ENCODE data around the gene HSPB9. TPM values are rescaled to one million over a fixed set of nuclear protein-coding genes. Genes with fewer than 3 reads are reported as not detected.

The HSPB9 gene
- total RNA-seq, 5 donors from 2014 or later (not counting 1 experiment from before 2014, with no cell fraction given) = 0.13 to 0.18 TPM; not detected in 3

DNA sequence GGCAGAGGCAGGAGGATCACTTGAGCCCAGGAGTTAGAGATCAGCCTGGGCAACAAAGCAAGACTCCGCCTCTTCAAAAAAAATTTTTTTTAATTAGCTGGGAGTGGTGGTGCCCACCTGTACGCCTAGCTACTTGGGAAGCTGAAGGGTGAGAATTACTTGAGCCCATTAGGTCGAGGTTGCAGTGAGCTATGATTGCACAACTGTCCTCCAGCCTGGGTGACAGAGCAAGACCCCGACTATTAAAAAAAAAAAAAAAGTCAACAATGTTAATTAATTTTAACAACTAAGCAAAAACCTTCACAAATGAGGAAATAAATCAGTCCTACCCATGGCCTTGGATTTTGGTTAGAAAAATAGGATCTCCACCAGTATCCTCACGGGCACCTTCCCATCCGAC is 15.5 kb upstream of the HSPB9 start:
- POLR2A ChIA-PET = interaction anchor here (0.6 to 0.7 kb wide), 2 partner anchors 8 to 281 kb away, joined by 3 to 6 read pairs; partner anchors contain the start of gene STAT3 (in 1 of the 2)
- Histone ChIP-seq H3K36me3 (ENCODE audit: control insufficient read depth in 2 of 2, extremely low read depth in 1 of 2, insufficient read depth in 1 of 2, low read length in 1 of 2) (peaks cover 3 to 44% of the 10 kb centered on the region in 2 donors), H3K4me3 (ENCODE audit: control insufficient read depth in 1 of 2, extremely low read depth in 1 of 2, low read length in 1 of 2) (no peak overlapping the region), H3K4me1 (ENCODE audit: control insufficient read depth in 1 of 2, extremely low read depth in 1 of 2, insufficient read depth in 2 of 2, low read length in 2 of 2) (peaks cover 10 to 38% of the 10 kb centered on the region in 2 experiments), H3K9me3 (no peaks in the 10 kb centered on the region), H3K27ac (ENCODE audit: low read length) (no peak overlapping the region), H3K27me3 (replicated peaks in 1 of 2; ENCODE audit: control insufficient read depth in 2 of 2, extremely low read depth in 1 of 2, insufficient read depth in 2 of 2, low read length in 1 of 2) (no peaks in the 10 kb centered on the region)
- CTCF ChIA-PET = interaction anchor here in 1 of 2 donors (0.6 kb wide), 2 partner anchors 40 to 829 kb away, joined by 3 read pairs; no protein-coding TSS in a partner anchor
- Mint-ChIP-seq H3K27me3 (no peaks in the 10 kb centered on the region), H3K4me1 (peaks cover 29 to 43% (median 32%) of the 10 kb centered on the region in 3 donors), H3K9me3 (no peaks in the 10 kb centered on the region), H3K36me3 (peaks cover 28% of the 10 kb centered on the region), H3K27ac (peak overlapping the region in 1 of 2 donors; percentile 66), H3K4me3 (peak overlapping the region; percentile 62 to 69 (median 65))
- DNase-seq = no peak
- WGBS (ENCODE audit: insufficient coverage) = 71% methylated on average over 2 of the region's 6 CpGs
- no peak for ATAC-seq (replicated peaks in 1 of 4)

- 53% methylated on average over 47 of the region's 51 CpGs for WGBS (ENCODE audit: insufficient coverage)
- Mint-ChIP-seq H3K27me3 (no peaks in the 10 kb centered on the region), H3K4me3 (peak overlapping the region; percentile 62 to 69 (median 65)), H3K27ac (peak overlapping the region in 1 of 2 donors; percentile 66), H3K36me3 (peaks cover 28% of the 10 kb centered on the region), H3K4me1 (peaks cover 32 to 49% (median 37%) of the 10 kb centered on the region in 3 donors), H3K9me3 (no peaks in the 10 kb centered on the region)
- ChIA-PET POLR2A (interaction anchor here in 1 of 2 donors (0.6 kb wide), 1 partner anchor 96 kb away, joined by 3 read pairs; no protein-coding TSS in a partner anchor), CTCF (interaction anchor here (0.6 to 0.8 kb wide), 3 partner anchors 40 to 1280 kb away, joined by 3 to 4 read pairs (median 3); no protein-coding TSS in a partner anchor)
- Histone ChIP-seq H3K36me3 (ENCODE audit: control insufficient read depth in 2 of 2, extremely low read depth in 1 of 2, insufficient read depth in 1 of 2, low read length in 1 of 2) (peaks cover 3 to 43% of the 10 kb centered on the region in 2 donors), H3K27ac (ENCODE audit: low read length) (no peak overlapping the region), H3K27me3 (replicated peaks in 1 of 2; ENCODE audit: control insufficient read depth in 2 of 2, extremely low read depth in 1 of 2, insufficient read depth in 2 of 2, low read length in 1 of 2) (no peaks in the 10 kb centered on the region), H3K4me3 (ENCODE audit: control insufficient read depth in 1 of 2, extremely low read depth in 1 of 2, low read length in 1 of 2) (peak overlapping the region in 1 of 2 donors; percentile 55), H3K4me1 (ENCODE audit: control insufficient read depth in 1 of 2, extremely low read depth in 1 of 2, insufficient read depth in 2 of 2, low read length in 2 of 2) (peaks cover 13 to 44% of the 10 kb centered on the region in 2 experiments), H3K9me3 (no peaks in the 10 kb centered on the region)
- DNase-seq (peak; percentile 74 to 96 (median 87)), ATAC-seq (replicated peaks in 1 of 4) (peak; percentile 79 to 86 (median 83))
Observed at GRCh38 chr17:42107597-42108576, 14.7 kb upstream of the HSPB9 start.

- 99% methylated on average over 9 of the region's 9 CpGs for WGBS (ENCODE audit: insufficient coverage)
- ATAC-seq (replicated peaks in 1 of 4) = no peak
- Mint-ChIP-seq H3K4me1 (peaks cover 32 to 52% (median 38%) of the 10 kb centered on the region in 3 donors), H3K9me3 (no peaks in the 10 kb centered on the region), H3K36me3 (peaks cover 23% of the 10 kb centered on the region), H3K27ac (peak overlapping the region; percentile 16 to 39), H3K4me3 (peak overlapping the region in 1 of 3 donors; percentile 88), H3K27me3 (no peaks in the 10 kb centered on the region)
- Histone ChIP-seq H3K36me3 (ENCODE audit: control insufficient read depth in 2 of 2, extremely low read depth in 1 of 2, insufficient read depth in 1 of 2, low read length in 1 of 2) (peaks cover under 1 to 36% of the 10 kb centered on the region in 2 donors), H3K27me3 (replicated peaks in 1 of 2; ENCODE audit: control insufficient read depth in 2 of 2, extremely low read depth in 1 of 2, insufficient read depth in 2 of 2, low read length in 1 of 2) (no peaks in the 10 kb centered on the region), H3K4me1 (ENCODE audit: control insufficient read depth in 1 of 2, extremely low read depth in 1 of 2, insufficient read depth in 2 of 2, low read length in 2 of 2) (peaks cover 16 to 52% of the 10 kb centered on the region in 2 experiments), H3K4me3 (ENCODE audit: control insufficient read depth in 1 of 2, extremely low read depth in 1 of 2, low read length in 1 of 2) (no peak overlapping the region), H3K9me3 (no peaks in the 10 kb centered on the region), H3K27ac (ENCODE audit: low read length) (no peak overlapping the region)
- no peak for DNase-seq
- ChIA-PET POLR2A (no interaction called here), CTCF (interaction anchor here in 1 of 2 donors (1.1 kb wide), 1 partner anchor 84 kb away, joined by 3 read pairs; no protein-coding TSS in a partner anchor)
Observed at GRCh38 chr17:42109086-42109485, 13.5 kb upstream of the HSPB9 start.

- Histone ChIP-seq H3K4me3 (ENCODE audit: control insufficient read depth in 1 of 2, extremely low read depth in 1 of 2, low read length in 1 of 2) (no peak overlapping the region), H3K36me3 (ENCODE audit: control insufficient read depth in 2 of 2, extremely low read depth in 1 of 2, insufficient read depth in 1 of 2, low read length in 1 of 2) (peaks cover 0 to 26% of the 10 kb centered on the region in 2 donors), H3K4me1 (ENCODE audit: control insufficient read depth in 1 of 2, extremely low read depth in 1 of 2, insufficient read depth in 2 of 2, low read length in 2 of 2) (peaks cover 16 to 52% of the 10 kb centered on the region in 2 experiments), H3K27me3 (replicated peaks in 1 of 2; ENCODE audit: control insufficient read depth in 2 of 2, extremely low read depth in 1 of 2, insufficient read depth in 2 of 2, low read length in 1 of 2) (no peaks in the 10 kb centered on the region), H3K27ac (ENCODE audit: low read length) (no peak overlapping the region), H3K9me3 (no peaks in the 10 kb centered on the region)
- no peaks in the 10 kb centered on the region for H3K27me3 Mint-ChIP-seq
- peak overlapping the region; percentile 46 to 88 (median 61) for H3K4me3 Mint-ChIP-seq
- H3K9me3 Mint-ChIP-seq = no peaks in the 10 kb centered on the region
- WGBS (ENCODE audit: insufficient coverage) = 75% methylated on average over 10 of the region's 18 CpGs
- H3K27ac Mint-ChIP-seq = peak overlapping the region; percentile 94 to 98
- peaks cover 22% of the 10 kb centered on the region for H3K36me3 Mint-ChIP-seq
- POLR2A ChIA-PET = interaction anchor here (0.6 to 0.9 kb wide), 3 partner anchors 18 to 56 kb away, joined by 4 to 5 read pairs (median 4); no protein-coding TSS in a partner anchor
- ATAC-seq (replicated peaks in 1 of 4) = no peak
- DNase-seq = no peak
- H3K4me1 Mint-ChIP-seq = peaks cover 34 to 60% (median 38%) of the 10 kb centered on the region in 3 donors
- CTCF ChIA-PET = interaction anchor here (0.6 to 1.0 kb wide), 6 partner anchors 45 to 1916 kb away, joined by 3 to 7 read pairs (median 3); no protein-coding TSS in a partner anchor
Observed at GRCh38 chr17:42110301-42111264, 12.0 kb upstream of the HSPB9 start.

- H3K27me3 ChIP-seq (replicated peaks in 1 of 2; ENCODE audit: control insufficient read depth in 2 of 2, extremely low read depth in 1 of 2, insufficient read depth in 2 of 2, low read length in 1 of 2) = no peaks in the 10 kb centered on the region
- peaks cover 16 to 52% of the 10 kb centered on the region in 2 experiments for H3K4me1 ChIP-seq (ENCODE audit: control insufficient read depth in 1 of 2, extremely low read depth in 1 of 2, insufficient read depth in 2 of 2, low read length in 2 of 2)
- H3K9me3 Mint-ChIP-seq = no peaks in the 10 kb centered on the region
- H3K36me3 Mint-ChIP-seq = peaks cover 24% of the 10 kb centered on the region
- 95% methylated on average over 6 of the region's 11 CpGs for WGBS (ENCODE audit: insufficient coverage)
- no peak overlapping the region for H3K27ac ChIP-seq (ENCODE audit: low read length)
- peaks cover 38 to 62% (median 40%) of the 10 kb centered on the region in 3 donors for H3K4me1 Mint-ChIP-seq
- ATAC-seq (replicated peaks in 1 of 4) (no peak), DNase-seq (no peak)
- H3K36me3 ChIP-seq (ENCODE audit: control insufficient read depth in 2 of 2, extremely low read depth in 1 of 2, insufficient read depth in 1 of 2, low read length in 1 of 2) = peaks cover 0 to 26% of the 10 kb centered on the region in 2 donors
- H3K27me3 Mint-ChIP-seq = no peaks in the 10 kb centered on the region
- ChIA-PET CTCF (interaction anchor here in 1 of 2 donors (0.9 to 1.0 kb wide), 2 partner anchors 46 to 147 kb away, joined by 3 read pairs; no protein-coding TSS in a partner anchor), POLR2A (no interaction called here)
- H3K9me3 ChIP-seq = no peaks in the 10 kb centered on the region
- no peak overlapping the region for H3K4me3 ChIP-seq (ENCODE audit: control insufficient read depth in 1 of 2, extremely low read depth in 1 of 2, low read length in 1 of 2)
- peak overlapping the region; percentile 84 to 90 (median 88) for H3K4me3 Mint-ChIP-seq
- peak overlapping the region; percentile 94 to 98 for H3K27ac Mint-ChIP-seq
Observed at GRCh38 chr17:42111265-42111636, 11.4 kb upstream of the HSPB9 start.
